ENCODE measurements around the gene GTF3C2. TPM values are rescaled to one million over a fixed set of nuclear protein-coding genes. Genes with fewer than 3 reads are reported as not detected.

GTF3C2 gene
- total and polyA plus RNA-seq, 2 of the 13 experiments (the other 11 are each of a cell fraction or from before 2014, with no cell fraction given) = 77.5 to 130 TPM

- TF ChIP-seq ZNF784 (CRISPR knock-in tag; IDR thresholded peaks at IDR 0.05; ENCODE audit: borderline replicate concordance) (no peak; the same call in 1 of the 2 replicates), ZNF709 (CRISPR knock-in tag; IDR thresholded peaks at IDR 0.05) (no peak; the same call in 1 of the 2 replicates), ZNF513 (CRISPR knock-in tag; conservative IDR thresholded peaks at IDR 0.05) (no peak), ASH2L (IDR thresholded peaks at IDR 0.05; ENCODE audit: insufficient read length, low read depth, low read length) (no peak), ZNF598 (CRISPR knock-in tag; IDR thresholded peaks at IDR 0.05; ENCODE audit: borderline replicate concordance) (no peak; the same call in 1 of the 2 replicates), GMEB2 (CRISPR knock-in tag; IDR thresholded peaks at IDR 0.05; ENCODE audit: low read depth) (no peak), ZNF451 (CRISPR knock-in tag; IDR thresholded peaks at IDR 0.05) (no peak), ETV5 (CRISPR knock-in tag; IDR thresholded peaks at IDR 0.05; ENCODE audit: borderline replicate concordance) (no peak), ZNF101 (CRISPR knock-in tag; IDR thresholded peaks at IDR 0.05; ENCODE audit: borderline replicate concordance, low read depth) (0 out of 2 replicates have a peak, but pooled peaks have one; percentile 4), ZMYM4 (CRISPR knock-in tag; IDR thresholded peaks at IDR 0.05) (no peak), TEF (CRISPR knock-in tag; IDR thresholded peaks at IDR 0.05) (no peak; the same call in 1 of the 2 replicates), KDM2A (CRISPR knock-in tag; IDR thresholded peaks at IDR 0.05; ENCODE audit: borderline replicate concordance, low read depth) (no peak), LBX2 (CRISPR knock-in tag; IDR thresholded peaks at IDR 0.05; ENCODE audit: borderline replicate concordance) (no peak), JUND (CRISPR knock-in tag; IDR thresholded peaks at IDR 0.05) (no peak), ZSCAN20 (CRISPR knock-in tag; IDR thresholded peaks at IDR 0.05; ENCODE audit: borderline replicate concordance) (no peak; the same call in 1 of the 2 replicates), PBX2 (CRISPR knock-in tag; IDR thresholded peaks at IDR 0.05) (peak; percentile 6; the same call in 1 of the 2 replicates), ELF3 (CRISPR knock-in tag; IDR thresholded peaks at IDR 0.05) (no peak), TOPORS (CRISPR knock-in tag; IDR thresholded peaks at IDR 0.05) (no peak), TEAD2 (CRISPR knock-in tag; IDR thresholded peaks at IDR 0.05) (no peak), HOXA3 (CRISPR knock-in tag; IDR thresholded peaks at IDR 0.05) (0 out of 2 replicates have a peak, but pooled peaks have one; percentile 12), ZNF354B (CRISPR knock-in tag; IDR thresholded peaks at IDR 0.05) (no peak; the same call in none of the 2 replicates), PHB2 (IDR thresholded peaks at IDR 0.05; ENCODE audit: partially characterized antibody) (no peak), ZNF768 (CRISPR knock-in tag; IDR thresholded peaks at IDR 0.05) (peak; percentile 47; the same call in 1 of the 2 replicates), ZNF841 (CRISPR knock-in tag; IDR thresholded peaks at IDR 0.05; ENCODE audit: borderline replicate concordance) (no peak)
Measured at GRCh38 chr2:27370816-27371620, 14.5 kb upstream of the GTF3C2 start (continued).
